Effector memory CD4-positive, alpha-beta T cell (primary cell): Measurements from ENCODE around the gene DDX6.
"Not testable (repeated sequence)": the region's sequence is repeated elsewhere in the genome, so short reads cannot be mapped to it uniquely, and the experiment has no call there.

Experiments
- DNase-seq, 3 donors: peaks; one replicate each; pipeline ENCODE4 v3.0.0-alpha.2; 2020
- H3K27ac ChIP-seq: 2 replicates; pipeline ENCODE4 v1.7.0; 2013; ENCODE audit warnings: mild to moderate bottlenecking, low read length, moderate library complexity; ENCODE audit not compliant: insufficient read depth, poor library complexity, severe bottlenecking
- H3K27me3 ChIP-seq: replicated peaks from 2 replicates; pipeline ENCODE4 v1.7.0; 2013; ENCODE audit warnings: mild to moderate bottlenecking, low read length; ENCODE audit not compliant: insufficient read depth, control insufficient read depth, poor library complexity, severe bottlenecking
- H3K36me3 ChIP-seq: 2 replicates; pipeline ENCODE4 v1.7.0; 2013; ENCODE audit warnings: mild to moderate bottlenecking, low read length, moderate library complexity; ENCODE audit not compliant: control insufficient read depth, insufficient read depth
- H3K4me1 ChIP-seq: 2 replicates; pipeline ENCODE4 v1.7.0; 2013; ENCODE audit warnings: low read length, mild to moderate bottlenecking; ENCODE audit not compliant: control insufficient read depth, insufficient read depth, poor library complexity, severe bottlenecking
- H3K4me3 ChIP-seq: 2 replicates; pipeline ENCODE4 v1.7.0; 2013; ENCODE audit warnings: low read length, low read depth, mild to moderate bottlenecking; ENCODE audit not compliant: insufficient read depth, poor library complexity, severe bottlenecking
- H3K9me3 ChIP-seq: 2 replicates; pipeline ENCODE4 v1.7.0; 2013; ENCODE audit warnings: mild to moderate bottlenecking, low read length, moderate library complexity; ENCODE audit not compliant: control insufficient read depth
- total RNA-seq, 3 donors: gene quantifications; one replicate each; lab custom pipeline; 2026; lab: John Stamatoyannopoulos, UW

DDX6 gene
- total RNA-seq: 367 to 467 (median 456) reads per million in 3 donors

DNA sequence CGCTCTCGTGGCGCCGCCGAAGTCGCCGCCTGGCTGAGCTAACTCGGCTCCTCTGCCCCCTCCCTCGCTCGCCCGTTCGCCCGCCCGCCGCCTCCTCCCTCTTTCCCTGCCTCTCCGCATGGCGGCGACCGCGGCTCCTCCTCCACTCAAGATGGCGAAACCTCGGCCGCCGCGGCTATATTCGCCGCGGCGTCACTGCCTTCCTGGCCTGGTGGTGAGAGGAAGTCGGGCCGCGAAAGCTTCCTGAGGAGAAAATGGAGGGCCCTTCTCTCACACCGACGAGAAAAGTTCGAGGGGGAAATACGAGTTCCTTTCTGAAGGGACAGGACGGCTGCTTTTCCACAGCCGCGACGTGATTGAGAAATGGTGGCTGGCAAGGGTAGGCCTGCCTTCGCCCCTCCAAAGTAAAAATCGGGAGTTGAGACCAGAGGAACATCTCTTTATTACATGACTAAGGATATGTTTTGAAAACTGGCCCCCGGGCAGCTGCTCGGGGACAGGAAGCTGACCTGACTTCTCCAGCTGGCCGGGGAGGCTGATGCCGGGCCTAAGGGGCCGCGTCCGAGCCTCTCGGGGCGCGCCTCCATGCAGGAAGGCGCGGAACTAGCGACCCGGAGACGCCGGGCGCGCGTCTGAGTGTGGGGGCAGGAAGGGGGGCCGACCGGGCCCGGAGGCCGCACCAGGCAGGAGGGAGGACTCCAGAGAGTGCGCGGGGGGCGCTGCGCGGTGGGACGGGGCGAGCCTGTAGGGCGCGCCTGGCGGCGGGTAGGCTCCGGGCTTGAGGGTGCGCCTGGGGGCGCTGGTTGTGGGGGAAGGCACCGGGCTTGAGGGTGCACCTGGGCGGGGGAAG, at the start of gene DDX6:
TSS of gene DDX6 (minus strand) at position 54 of the 850 bp plus-strand sequence. CDS start 4,913 bp downstream, outside the sequence.
- Histone ChIP-seq H3K4me1 (peaks cover 16% of the 10 kb centered on the region), H3K4me3 (peak within 1 kb of the TSS; percentile 97), H3K9me3 (no peaks in the 10 kb centered on the region), H3K27me3 (no peaks in the 10 kb centered on the region), H3K36me3 (no peaks in the 10 kb centered on the region), H3K27ac (peak within 1 kb of the TSS; percentile 99)
- DNase-seq: peak; percentile 80 to 85 (median 80)

- no peak for DNase-seq
- Histone ChIP-seq H3K4me3 (no peak overlapping the region), H3K27me3 (no peaks in the 10 kb centered on the region), H3K9me3 (no peaks in the 10 kb centered on the region), H3K36me3 (no peaks in the 10 kb centered on the region), H3K27ac (no peak overlapping the region), H3K4me1 (no peaks in the 10 kb centered on the region)
These were observed 48.1 kb upstream of the DDX6 start for GRCh38 chr11:118838905-118839553.

GRCh38 chr11:118837868-118838267, 46.9 kb upstream of the DDX6 start:
- no peak for DNase-seq
- H3K36me3 ChIP-seq: no peaks in the 10 kb centered on the region
- no peak overlapping the region for H3K27ac ChIP-seq
- no peaks in the 10 kb centered on the region for H3K27me3 ChIP-seq
- H3K4me3 ChIP-seq: no peak overlapping the region
- no peaks in the 10 kb centered on the region for H3K4me1 ChIP-seq
- H3K9me3 ChIP-seq: no peaks in the 10 kb centered on the region

GRCh38 chr11:118834427-118835028, 43.6 kb upstream of the DDX6 start:
- no peak overlapping the region for H3K4me3 ChIP-seq
- no peaks in the 10 kb centered on the region for H3K9me3 ChIP-seq
- DNase-seq: no peak

DNA sequence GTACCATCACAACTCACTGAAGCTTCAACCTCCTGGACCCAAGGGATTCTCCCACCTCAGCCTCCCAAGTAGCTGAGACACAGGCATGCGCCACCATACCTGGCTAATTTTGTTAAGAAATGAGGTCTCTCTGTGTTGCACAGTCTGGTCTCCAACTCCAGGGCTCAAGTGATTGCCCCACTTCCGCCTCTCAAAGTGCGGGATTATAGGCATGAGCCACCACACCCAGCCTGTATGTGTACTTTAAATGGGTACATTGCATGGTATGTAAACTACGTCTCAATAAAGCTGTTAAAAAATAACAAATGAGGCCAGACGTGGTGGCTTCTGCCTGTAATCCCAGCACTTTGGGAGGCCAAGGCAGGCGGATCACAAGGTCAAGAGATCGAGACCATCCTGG, 36.2 kb upstream of the DDX6 start:
- no peaks in the 10 kb centered on the region for H3K36me3 ChIP-seq
- H3K4me1 ChIP-seq: no peaks in the 10 kb centered on the region
- H3K27me3 ChIP-seq: no peaks in the 10 kb centered on the region
- no peak overlapping the region for H3K4me3 ChIP-seq
- no peak overlapping the region for H3K27ac ChIP-seq
- no peaks in the 10 kb centered on the region for H3K9me3 ChIP-seq
- no peak for DNase-seq

More at GRCh38 chr11:118834427-118835028, 43.6 kb upstream of the DDX6 start:
- Histone ChIP-seq H3K27me3 (no peaks in the 10 kb centered on the region), H3K27ac (no peak overlapping the region), H3K4me1 (no peaks in the 10 kb centered on the region), H3K36me3 (no peaks in the 10 kb centered on the region)

DNA sequence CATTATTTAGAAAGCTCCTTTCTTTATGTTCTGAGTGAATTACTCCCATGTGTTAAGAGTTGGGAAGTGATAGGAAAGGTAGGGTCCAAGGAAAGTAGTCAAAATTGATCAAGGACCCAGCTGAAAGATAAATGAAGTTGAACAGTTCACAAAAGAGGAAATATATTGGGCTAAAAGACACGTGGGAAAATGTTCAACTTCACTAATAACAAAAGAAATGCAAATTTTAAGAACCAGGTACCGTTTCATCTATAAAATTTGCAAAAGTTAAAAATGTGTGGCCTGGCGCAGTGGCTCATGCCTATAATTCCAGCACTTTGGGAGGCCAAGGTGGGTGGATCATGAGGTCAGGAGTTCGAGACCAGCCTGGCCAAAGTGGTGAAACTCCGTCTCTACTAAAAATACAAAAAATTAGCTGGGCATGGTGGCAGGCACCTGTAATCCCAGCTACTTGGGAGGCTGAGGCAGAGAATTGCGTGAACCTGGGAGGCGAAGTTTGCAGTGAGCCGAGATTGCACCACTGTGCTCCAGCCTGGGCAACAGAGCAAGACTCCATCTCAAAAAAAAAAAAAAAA, 32.1 kb upstream of the DDX6 start:
- not testable (repeated sequence) for H3K27ac ChIP-seq, H3K36me3 ChIP-seq, DNase-seq, H3K4me3 ChIP-seq, H3K9me3 ChIP-seq, H3K27me3 ChIP-seq, H3K4me1 ChIP-seq

- H3K27ac ChIP-seq: no peak overlapping the region
- H3K4me1 ChIP-seq: peaks cover 6% of the 10 kb centered on the region
- no peaks in the 10 kb centered on the region for H3K36me3 ChIP-seq
- H3K9me3 ChIP-seq: no peaks in the 10 kb centered on the region
- no peak overlapping the region for H3K4me3 ChIP-seq
- DNase-seq: no peak
- no peaks in the 10 kb centered on the region for H3K27me3 ChIP-seq
These were observed 29.7 kb upstream of the DDX6 start for GRCh38 chr11:118820412-118821357.

GRCh38 chr11:118820025-118820379, 29.0 kb upstream of the DDX6 start:
- H3K27me3 ChIP-seq, H3K4me3 ChIP-seq, H3K27ac ChIP-seq, H3K9me3 ChIP-seq, H3K36me3 ChIP-seq, H3K4me1 ChIP-seq, DNase-seq: not testable (repeated sequence)

- H3K4me3 ChIP-seq: no peak overlapping the region
- no peaks in the 10 kb centered on the region for H3K27me3 ChIP-seq
- H3K9me3 ChIP-seq: no peaks in the 10 kb centered on the region
- no peaks in the 10 kb centered on the region for H3K36me3 ChIP-seq
- no peak for DNase-seq
- peaks cover 6% of the 10 kb centered on the region for H3K4me1 ChIP-seq
- H3K27ac ChIP-seq: no peak overlapping the region
These were observed 28.5 kb upstream of the DDX6 start for GRCh38 chr11:118819334-118820024.
